Effector CD8-positive, alpha-beta T cell (primary cell): ENCODE results near the gene RASGRF2.
"Not testable (repeated sequence)": the region's sequence is repeated elsewhere in the genome, so short reads cannot be mapped to it uniquely, and the experiment has no call there.

Experiments used
- DNase-seq: peaks from one replicate; lab custom pipeline; 2025; lab: John Stamatoyannopoulos, UW

Gene RASGRF2

GRCh38 chr5:81021486-81021885 lies 61.3 kb downstream of the RASGRF2 start:
- DNase-seq = no peak

GRCh38 chr5:81021951-81022687 lies 62.0 kb downstream of the RASGRF2 start:
- DNase-seq = no peak

GRCh38 chr5:81022688-81023084 lies 62.5 kb downstream of the RASGRF2 start:
- no peak for DNase-seq

GRCh38 chr5:81023261-81023970 lies 63.3 kb downstream of the RASGRF2 start:
- DNase-seq = no peak

- no peak for DNase-seq
Measured at GRCh38 chr5:81027481-81028058, 67.4 kb downstream of the RASGRF2 start.

GRCh38 chr5:81028888-81029287 lies 68.7 kb downstream of the RASGRF2 start:
- DNase-seq = not testable (repeated sequence)

GRCh38 chr5:81029736-81030135 lies 69.6 kb downstream of the RASGRF2 start:
- not testable (repeated sequence) for DNase-seq

- not testable (repeated sequence) for DNase-seq
Measured at GRCh38 chr5:81030236-81031034, 70.3 kb downstream of the RASGRF2 start.

- DNase-seq = no peak
Measured at GRCh38 chr5:81035522-81035921, 75.4 kb downstream of the RASGRF2 start.

- DNase-seq = no peak
Measured at GRCh38 chr5:81038495-81038894, 78.3 kb downstream of the RASGRF2 start.

- no peak for DNase-seq
Measured at GRCh38 chr5:81044868-81045267, 84.7 kb downstream of the RASGRF2 start.

GRCh38 chr5:81045389-81045807 lies 85.2 kb downstream of the RASGRF2 start:
- DNase-seq = no peak

- DNase-seq = no peak
Measured at GRCh38 chr5:81046041-81046440, 85.9 kb downstream of the RASGRF2 start.

GRCh38 chr5:81052325-81052724 lies 92.2 kb downstream of the RASGRF2 start:
- DNase-seq = no peak

GRCh38 chr5:81053282-81053681 lies 93.1 kb downstream of the RASGRF2 start:
- DNase-seq = not testable (repeated sequence)

- DNase-seq = no peak
Measured at GRCh38 chr5:81058121-81058520, 98.0 kb downstream of the RASGRF2 start.

GRCh38 chr5:81065492-81065891 lies 105.3 kb downstream of the RASGRF2 start:
- no peak for DNase-seq

- DNase-seq = no peak
Measured at GRCh38 chr5:81066102-81066501, 105.9 kb downstream of the RASGRF2 start.

GRCh38 chr5:81067406-81067805 lies 107.2 kb downstream of the RASGRF2 start:
- no peak for DNase-seq

GRCh38 chr5:81068063-81068462 lies 107.9 kb downstream of the RASGRF2 start:
- no peak for DNase-seq

- DNase-seq = no peak
Measured at GRCh38 chr5:81068635-81069034, 108.5 kb downstream of the RASGRF2 start.

GRCh38 chr5:81069990-81070389 lies 109.8 kb downstream of the RASGRF2 start:
- DNase-seq = no peak
